Left lung (tissue), 10 donors: ENCODE data around the gene CTSF. TPM values are rescaled to one million over a fixed set of nuclear protein-coding genes. Genes with fewer than 3 reads are reported as not detected.
A peak's percentile ranks its signal among the peaks of the same experiment; 100 is the strongest.

Experiments used
- ATAC-seq: fragments of 200-7000 bp; cut with Tn5 transposase; one replicate; pipeline ENCODE4 v1.9.1; 2020; ENCODE audit warnings: moderate library complexity
- DNase-seq, 4 donors: peaks; one replicate each; pipeline ENCODE4 v3.0.0-alpha.2; 2013 to 2020
- H3K27ac ChIP-seq, 2 donors: fragments of 200-600 bp; sonication (generic) in 1 of 2; one replicate each; pipeline versions ENCODE4 v1.5.0 to v1.8.0; 2020 to 2021
- H3K27me3 ChIP-seq, 2 donors: fragments of 200-600 bp; sonication (generic) in 1 of 2; one replicate each; pipeline versions ENCODE4 v1.5.0 to v1.8.0; 2020 to 2021
- H3K36me3 ChIP-seq, 2 donors: fragments of 200-600 bp; sonication (generic) in 1 of 2; one replicate each; pipeline versions ENCODE4 v1.5.0 to v1.8.0; 2020 to 2021
- H3K4me1 ChIP-seq, 2 donors: fragments of 200-600 bp; one replicate each; pipeline ENCODE4 v1.8.0; 2021
- H3K4me3 ChIP-seq, 2 donors: fragments of 200-600 bp; sonication (generic) in 1 of 2; one replicate each; pipeline versions ENCODE4 v1.5.0 to v1.8.0; 2020 to 2021; ENCODE audit warnings: mild to moderate bottlenecking in 1 of 2
- H3K9me3 ChIP-seq, 2 donors: fragments of 200-600 bp; sonication (generic) in 1 of 2; one replicate each; pipeline versions ENCODE4 v1.5.0 to v1.8.0; 2020 to 2021
- CTCF ChIP-seq, 2 donors: fragments of 200-600 bp; sonication (generic) in 1 of 2; IDR thresholded peaks; one replicate each; pipeline versions ENCODE4 v1.5.0 to v1.8.0; 2021; ENCODE audit warnings: antibody characterized with exemption in 2 of 2
- intact Hi-C, 2 donors: fragments of 100-400 bp; cut with DNase I; formaldehyde crosslinking; loops; one replicate each; pipeline versions ENCODE4 v1.11.2 to v1.14.2; 2022
- polyA plus RNA-seq, 6 donors: library from polyadenylated mRNA; unstranded; fragments of 120-200 nt; gene quantifications; one replicate each; pipeline ENCODE4 v1.2.1, GENCODE V29; 2013; ENCODE audit not compliant: insufficient read length in 6 of 6
- total RNA-seq, 2 donors: library from RNA; stranded (reverse); fragmentation: NEBNext Ultra II Directional; extraction: Animal tissue kit (Norgen Biotek cat#: 25700); gene quantifications; one replicate each; pipeline ENCODE4 v1.2.1, GENCODE V29; 2021
- donor health status: DM: no; HTN: yes; CAD: no.
- donor health status: DM: no; HTN: no; CAD: no.

CTSF gene
- total and polyA plus RNA-seq, 8 donors, result 10.8 to 56.9 (median 42.7) TPM

GRCh38 chr11:66562907-66563583, 5.4 kb downstream of the CTSF start:
- H3K9me3 ChIP-seq, result no peaks in the 10 kb centered on the region
- H3K27ac ChIP-seq, result no peak overlapping the region
- H3K4me1 ChIP-seq, result peaks cover 4 to 14% of the 10 kb centered on the region in 2 donors
- ATAC-seq (no peak), DNase-seq (peak in 1 of 4 donors; percentile 59)
- TF ChIP-seq CTCF (IDR thresholded peaks at IDR 0.05), result no peak
- intact Hi-C loops, result no loop called here
- H3K4me3 ChIP-seq, result no peak overlapping the region
- H3K36me3 ChIP-seq, result no peaks in the 10 kb centered on the region
- peaks cover 0 to 25% of the 10 kb centered on the region in 2 donors for H3K27me3 ChIP-seq

GRCh38 chr11:66562275-66562674, 6.1 kb downstream of the CTSF start:
- Histone ChIP-seq H3K36me3 (no peaks in the 10 kb centered on the region), H3K4me1 (peaks cover 4 to 8% of the 10 kb centered on the region in 2 donors), H3K27me3 (peaks cover 0 to 25% of the 10 kb centered on the region in 2 donors), H3K9me3 (no peaks in the 10 kb centered on the region), H3K4me3 (no peak overlapping the region), H3K27ac (no peak overlapping the region)
- intact Hi-C loops, result no loop called here
- DNase-seq, result no peak
- TF ChIP-seq CTCF (IDR thresholded peaks at IDR 0.05), result no peak
- no peak for ATAC-seq

- no peak for ATAC-seq
Observed at GRCh38 chr11:66561975-66562248, 6.5 kb downstream of the CTSF start.

GRCh38 chr11:66561178-66561974, 7.0 kb downstream of the CTSF start:
- Histone ChIP-seq H3K4me3 (no peak overlapping the region), H3K27me3 (peaks cover 0 to 26% of the 10 kb centered on the region in 2 donors), H3K36me3 (no peaks in the 10 kb centered on the region), H3K9me3 (no peaks in the 10 kb centered on the region), H3K27ac (no peak overlapping the region), H3K4me1 (peaks cover 4 to 8% of the 10 kb centered on the region in 2 donors)
- no peak for TF ChIP-seq CTCF (IDR thresholded peaks at IDR 0.05)
- ATAC-seq (no peak), DNase-seq (peak in 1 of 4 donors; percentile 55)
- intact Hi-C loops, result no loop called here

More at GRCh38 chr11:66561975-66562248, 6.5 kb downstream of the CTSF start:
- H3K9me3 ChIP-seq, result no peaks in the 10 kb centered on the region
- no peak overlapping the region for H3K4me3 ChIP-seq
- no peak for TF ChIP-seq CTCF (IDR thresholded peaks at IDR 0.05)
- H3K36me3 ChIP-seq, result no peaks in the 10 kb centered on the region
- H3K27ac ChIP-seq, result no peak overlapping the region
- H3K27me3 ChIP-seq, result peaks cover 0 to 26% of the 10 kb centered on the region in 2 donors
- intact Hi-C loops, result no loop called here
- DNase-seq, result peak in 1 of 4 donors; percentile 49
- H3K4me1 ChIP-seq, result peaks cover 4 to 8% of the 10 kb centered on the region in 2 donors
